Skin epidermis (tissue), 12 donors: ENCODE measurements around the gene TOM1L2.

ENCODE experiments used
- H3K27ac ChIP-seq, 21 experiments: fragments of 200-600 bp; sonication (generic) in 11 of 21; one replicate each; pipeline ENCODE4 v1.5.0; 2020; ENCODE audit warnings: mild to moderate bottlenecking in 3 of 21, inconsistent platforms in 2 of 21, moderate library complexity in 2 of 21
- H3K4me3 ChIP-seq, 7 experiments: fragments of 200-600 bp; sonication (generic) in 2 of 7; one replicate each; pipeline ENCODE4 v1.5.0; 2020; ENCODE audit warnings: inconsistent platforms in 2 of 7, mild to moderate bottlenecking in 2 of 7, moderate library complexity in 1 of 7

The TOM1L2 gene

DNA sequence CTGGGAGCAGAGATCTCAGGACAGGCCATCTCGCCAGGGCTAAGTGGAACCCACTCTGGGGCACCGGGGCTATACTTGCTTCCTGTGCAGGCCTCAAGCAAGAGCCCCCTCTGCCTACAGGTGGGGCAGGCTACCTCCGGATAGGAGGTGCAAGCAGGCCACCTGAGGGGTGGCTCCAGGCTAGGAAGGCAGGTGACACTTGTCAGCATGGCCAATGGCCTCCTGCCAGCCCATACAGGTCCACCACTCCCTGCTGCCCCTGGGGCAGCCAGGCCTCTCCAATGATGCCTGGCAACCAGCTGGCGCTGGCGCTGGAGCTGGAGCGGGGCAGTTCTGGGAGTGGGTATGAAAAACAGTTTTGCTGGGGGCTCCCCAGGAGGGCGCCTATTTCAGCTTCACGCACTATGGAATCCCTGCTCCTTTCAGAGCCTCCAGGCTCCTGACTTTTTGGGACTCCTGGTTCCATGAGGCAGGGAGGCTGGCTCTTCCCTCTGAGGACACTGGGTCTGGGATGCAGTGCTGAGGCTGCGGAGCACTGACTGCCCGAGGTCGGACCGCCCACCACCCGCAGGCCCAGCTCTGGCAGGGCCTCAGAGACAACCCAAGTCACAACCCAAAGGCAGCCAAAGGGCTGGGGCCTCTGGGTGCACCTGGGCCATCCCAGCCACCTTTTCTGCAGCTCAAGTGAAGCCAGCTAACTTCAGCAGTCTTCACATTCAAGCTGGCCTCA is 127.0 kb downstream of the TOM1L2 start:
- H3K27ac ChIP-seq = peak overlapping the region in 5 of 21 experiments; percentile 3 to 36 (median 14)
- no peak overlapping the region for H3K4me3 ChIP-seq

DNA sequence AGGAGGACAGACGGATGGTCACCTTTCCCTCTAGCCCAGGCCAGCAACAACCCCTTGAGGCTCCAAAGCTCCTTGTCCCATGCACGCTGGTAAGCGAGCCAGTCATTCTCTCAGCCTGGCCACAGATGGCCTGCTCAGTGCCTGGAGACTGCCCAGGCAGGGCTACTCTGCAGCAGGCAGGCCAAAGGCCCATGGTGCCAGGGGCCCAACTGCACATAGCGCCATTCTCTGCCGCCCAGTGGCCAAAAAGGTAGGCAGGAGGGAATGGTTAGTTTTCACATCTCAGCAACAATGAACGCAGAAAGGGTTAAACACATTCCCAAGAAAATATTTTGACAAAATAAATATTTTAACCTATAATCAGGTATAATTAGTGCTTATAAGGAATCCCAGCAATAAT is 127.7 kb downstream of the TOM1L2 start:
- Histone ChIP-seq H3K4me3 (no peak overlapping the region), H3K27ac (peak overlapping the region in 4 of 21 experiments; percentile 5 to 98 (median 62))

DNA sequence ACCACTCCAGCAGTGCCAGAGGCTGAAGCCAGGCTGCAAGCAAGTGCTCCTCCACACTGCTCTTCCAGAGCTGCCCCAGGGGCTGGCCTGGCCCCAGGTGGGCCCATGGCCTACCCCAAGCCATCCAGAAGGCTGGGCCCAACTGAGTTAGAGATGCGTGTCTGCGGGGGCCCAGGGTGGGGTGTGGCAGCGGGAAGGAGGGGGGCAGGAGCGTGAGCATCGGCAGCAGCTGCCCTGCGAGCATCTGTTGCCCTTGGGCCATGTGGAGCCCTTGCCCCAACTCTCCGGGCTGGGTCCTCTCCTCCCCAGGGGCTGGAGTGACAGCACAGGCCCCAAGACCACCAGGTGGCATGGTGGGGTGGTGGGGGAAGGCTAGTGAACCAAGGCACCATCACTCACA is 128.1 kb downstream of the TOM1L2 start:
- Histone ChIP-seq H3K4me3 (no peak overlapping the region), H3K27ac (peak overlapping the region in 7 of 21 experiments; percentile 4 to 99 (median 97))

DNA sequence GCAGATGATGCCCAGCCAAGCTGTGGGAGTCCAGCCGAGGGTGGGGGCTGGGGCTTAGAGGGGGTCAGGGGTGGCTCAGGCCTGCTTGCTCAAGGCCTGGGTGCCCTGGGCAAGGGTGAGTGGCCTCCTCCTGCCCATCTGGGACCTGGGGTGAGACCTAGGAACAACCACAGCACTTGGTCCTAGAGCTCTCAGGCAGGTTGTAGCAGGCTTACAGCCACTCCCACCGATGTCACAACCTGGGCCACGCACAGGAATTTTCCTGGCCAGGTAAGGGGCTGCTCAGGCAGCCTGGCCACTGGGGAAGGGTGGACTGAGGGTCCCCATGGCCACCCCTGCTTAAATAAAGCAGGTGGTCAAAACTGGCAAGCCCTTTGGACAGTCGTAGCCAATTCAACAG is 129.1 kb downstream of the TOM1L2 start:
- Histone ChIP-seq H3K4me3 (no peak overlapping the region), H3K27ac (peak overlapping the region in 18 of 21 experiments; percentile 6 to 99 (median 97))

DNA sequence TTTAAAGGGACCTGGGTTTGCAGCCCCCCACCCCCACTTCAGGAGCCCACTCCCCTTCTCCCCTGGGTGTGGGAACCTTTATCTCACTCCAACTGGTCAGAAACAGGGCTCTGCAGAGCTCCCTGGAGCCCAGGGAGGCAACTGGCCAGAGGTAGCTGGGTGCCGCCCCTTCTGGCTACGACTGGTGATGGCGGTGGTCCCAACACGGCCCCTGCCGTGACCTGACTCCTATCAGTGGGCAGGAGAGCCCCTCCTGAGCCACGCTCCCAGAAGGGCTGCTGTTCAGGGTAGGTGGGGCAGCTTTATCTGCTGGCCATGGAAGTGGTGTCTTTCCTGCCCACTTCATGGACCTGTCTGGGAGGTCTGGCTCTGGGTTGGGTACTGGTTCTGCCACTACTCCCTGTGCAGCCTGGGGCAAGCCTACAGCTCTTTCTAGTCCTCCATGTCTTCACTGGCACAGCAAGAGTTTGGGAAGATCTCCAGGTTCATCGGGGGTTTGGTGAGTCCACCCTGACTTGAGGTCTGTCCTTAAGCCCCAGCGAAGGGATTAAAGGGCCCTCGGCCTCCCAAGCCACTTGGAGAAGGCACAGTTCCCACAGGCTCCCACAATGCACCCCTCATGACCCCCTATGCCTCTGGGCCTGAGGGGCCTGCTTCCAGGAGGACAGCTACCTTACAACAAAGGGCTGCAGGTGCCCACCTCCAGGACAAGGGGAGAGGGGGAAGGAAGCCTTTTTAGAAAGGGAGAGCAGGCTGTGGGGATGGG is 129.9 kb downstream of the TOM1L2 start:
- no peak overlapping the region for H3K4me3 ChIP-seq
- peak overlapping the region in 19 of 21 experiments; percentile 39 to 99 (median 97) for H3K27ac ChIP-seq

DNA sequence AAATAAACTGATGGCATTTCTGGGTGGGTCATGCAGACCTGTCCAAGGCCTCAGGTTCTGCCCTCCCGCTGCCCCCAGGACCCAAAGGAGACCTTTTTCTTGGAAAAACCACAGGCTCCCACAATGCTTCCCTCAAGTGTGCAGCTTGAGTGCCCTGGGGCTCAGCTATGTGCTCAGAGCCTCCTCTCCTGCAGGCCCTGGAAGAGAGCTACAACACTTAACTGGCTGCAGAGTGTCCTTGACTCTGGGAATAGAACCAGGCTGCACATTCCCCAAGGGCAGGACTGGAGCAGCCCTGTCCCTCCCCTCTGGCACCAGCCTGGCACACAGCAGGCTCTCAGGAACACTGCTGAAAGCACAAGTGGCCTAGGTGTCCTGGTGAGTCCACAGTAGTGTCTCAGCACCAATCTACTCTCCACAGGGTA is 130.6 kb downstream of the TOM1L2 start:
- peak overlapping the region in 20 of 21 experiments; percentile 39 to 99 (median 97) for H3K27ac ChIP-seq
- no peak overlapping the region for H3K4me3 ChIP-seq

DNA sequence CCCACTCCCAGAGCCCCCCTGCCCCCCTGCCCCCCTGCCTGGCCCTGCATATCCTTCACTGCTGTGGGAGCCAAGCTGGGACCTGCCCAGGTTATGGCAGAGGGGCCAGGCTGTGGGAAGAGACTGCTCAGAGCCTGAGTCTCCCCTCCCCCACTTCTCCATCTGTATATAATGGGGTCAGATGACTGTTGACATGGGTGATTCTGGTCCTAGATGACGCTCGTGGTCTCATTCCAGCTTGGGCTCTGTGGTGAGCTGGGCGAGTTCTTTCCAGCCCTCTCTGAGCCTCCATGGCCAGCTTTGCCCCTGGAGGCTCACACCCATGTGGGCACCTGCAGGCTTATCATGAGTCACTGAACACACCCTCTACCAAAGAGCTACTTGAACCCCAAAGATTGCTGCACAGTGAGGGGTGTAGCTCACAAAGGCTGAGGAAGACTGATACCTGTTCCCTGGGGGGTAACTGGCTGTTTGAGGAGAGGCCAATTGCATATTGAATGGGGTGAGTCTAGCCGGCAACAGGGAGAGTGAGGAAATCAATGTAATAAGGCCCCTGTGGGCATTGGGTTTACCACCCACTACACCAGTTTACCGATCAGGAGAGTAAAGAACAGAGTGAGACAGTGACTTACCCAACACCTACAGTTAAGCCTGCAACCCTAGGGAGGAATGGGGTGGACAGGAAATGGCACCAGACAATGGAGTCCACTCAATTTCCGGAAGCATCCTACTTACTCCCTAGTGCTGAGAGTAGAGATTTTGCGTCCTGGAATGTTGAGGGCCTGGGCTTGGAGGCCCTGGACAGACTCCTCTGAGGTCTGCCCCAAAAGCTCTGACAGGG is 131.2 kb downstream of the TOM1L2 start:
- Histone ChIP-seq H3K4me3 (peak overlapping the region; percentile 31 to 53 (median 43)), H3K27ac (peak overlapping the region; percentile 60 to 99 (median 97))

DNA sequence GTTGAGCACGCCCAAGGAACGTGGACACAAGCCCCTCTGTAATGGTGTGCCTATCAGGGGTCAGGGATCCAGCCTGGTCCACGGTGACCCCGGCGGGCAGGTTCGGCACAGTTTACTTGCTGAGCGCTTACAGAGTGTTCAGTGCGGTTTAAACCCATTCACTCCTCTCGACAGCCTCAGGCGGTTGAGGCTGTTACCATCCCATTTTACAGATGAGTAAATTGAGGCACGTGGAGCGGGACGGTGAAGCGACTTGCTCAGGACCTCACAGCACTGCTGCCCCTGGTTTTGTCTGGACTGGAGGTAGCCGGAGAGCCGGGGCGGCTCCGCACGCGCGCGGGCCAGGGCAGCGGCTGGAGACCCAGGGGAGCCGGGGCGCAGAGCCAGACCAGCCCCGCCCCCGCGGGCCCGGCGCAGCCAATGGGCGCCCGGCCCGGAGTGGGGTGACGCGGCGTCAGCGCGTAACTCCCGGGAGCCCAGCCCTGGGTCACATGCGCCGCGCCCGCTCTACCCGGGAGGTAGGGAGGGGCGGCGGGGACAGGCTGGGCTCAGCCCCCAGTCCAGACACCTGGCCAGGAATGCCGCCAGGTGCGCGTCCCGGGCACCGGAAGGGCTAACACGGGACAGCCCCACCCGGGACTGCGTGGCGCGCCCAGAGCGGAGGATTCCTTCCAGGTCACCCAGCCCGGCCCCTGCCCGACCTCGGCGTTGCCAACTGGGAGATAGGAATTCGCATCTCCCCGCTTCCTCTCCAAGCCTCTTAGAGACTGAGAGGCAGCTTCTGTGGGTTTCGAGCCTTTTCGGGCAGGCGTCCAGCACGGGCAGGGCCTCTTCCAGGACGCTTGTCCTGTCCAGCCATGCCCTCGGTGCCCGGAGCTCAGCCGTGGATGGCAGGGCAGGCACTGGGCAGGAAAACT is 132.2 kb downstream of the TOM1L2 start:
- peak overlapping the region; percentile 60 to 99 (median 97) for H3K27ac ChIP-seq
- peak overlapping the region; percentile 31 to 53 (median 43) for H3K4me3 ChIP-seq

DNA sequence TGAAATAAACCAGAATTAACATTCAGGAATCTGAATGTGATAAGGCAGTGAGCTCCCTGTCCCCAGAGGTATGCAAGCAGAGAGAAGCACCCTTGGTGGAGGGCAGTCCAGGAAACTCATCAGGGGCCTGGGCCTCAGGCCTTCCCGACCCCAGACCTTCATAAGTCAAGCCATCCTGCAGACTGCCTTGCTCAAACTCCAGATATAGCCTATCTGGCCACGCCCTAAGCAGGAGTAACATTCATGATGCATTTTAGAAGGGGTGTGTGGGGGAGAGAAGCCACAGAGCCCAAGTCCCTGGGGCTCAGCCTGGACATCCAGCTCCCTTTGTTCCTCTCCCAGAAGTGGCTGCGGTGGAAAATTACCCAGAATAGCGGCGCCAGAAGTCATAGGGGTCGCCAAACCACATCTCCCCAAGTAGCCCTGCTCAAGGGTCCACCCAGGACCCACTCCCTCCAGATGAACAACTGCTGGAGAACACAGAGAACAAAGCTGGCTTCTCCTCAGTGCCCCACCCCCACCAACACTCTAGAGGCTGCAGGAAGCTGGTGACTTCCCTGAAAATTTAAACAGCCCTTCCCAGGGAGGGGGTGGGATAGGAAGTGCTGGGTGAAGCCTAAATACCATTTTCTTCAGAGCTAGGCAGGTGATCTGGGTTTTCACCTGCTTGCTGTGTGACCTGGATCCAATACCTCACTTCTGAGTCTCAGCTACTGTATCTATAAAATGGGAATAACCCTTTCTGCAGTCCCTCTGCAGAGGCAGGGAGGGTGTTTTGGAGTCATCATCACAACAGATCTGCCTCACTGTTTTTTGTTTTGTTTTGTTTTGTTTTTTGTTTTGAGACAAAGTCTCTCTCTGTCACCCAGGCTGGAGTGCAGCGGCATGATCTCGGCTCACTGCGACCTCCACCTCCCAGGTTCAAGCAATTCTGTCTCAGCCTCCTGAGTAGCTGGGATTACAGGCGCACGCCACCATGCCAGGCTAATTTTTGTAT is 133.9 kb downstream of the TOM1L2 start:
- H3K27ac ChIP-seq = peak overlapping the region in 20 of 21 experiments; percentile 22 to 99 (median 98)
- no peak overlapping the region for H3K4me3 ChIP-seq

DNA sequence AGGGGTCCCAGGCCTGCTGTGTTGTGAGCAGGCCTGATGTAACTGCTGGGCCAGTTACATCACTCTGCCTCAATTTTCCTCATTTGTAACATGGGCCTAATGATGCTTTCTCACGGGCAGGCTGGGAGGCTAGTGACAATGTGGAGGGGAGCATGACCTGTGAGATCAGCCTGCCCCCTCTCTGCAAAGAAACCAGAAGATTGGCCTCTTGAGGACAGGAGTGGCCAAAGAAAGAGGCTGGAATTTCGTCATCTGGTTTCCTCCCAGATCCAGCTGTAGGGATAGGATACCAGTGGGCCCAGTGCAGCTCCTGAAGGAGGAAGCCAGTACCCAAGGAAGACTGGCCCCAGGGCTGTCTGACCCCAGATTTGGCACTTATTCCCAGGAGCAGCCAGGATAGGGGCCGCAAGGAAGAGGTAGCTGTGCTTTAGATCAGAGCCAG is 134.8 kb downstream of the TOM1L2 start:
- H3K27ac ChIP-seq = peak overlapping the region; percentile 87 to 99 (median 98)
- H3K4me3 ChIP-seq = peak overlapping the region; percentile 74 to 98 (median 84)

DNA sequence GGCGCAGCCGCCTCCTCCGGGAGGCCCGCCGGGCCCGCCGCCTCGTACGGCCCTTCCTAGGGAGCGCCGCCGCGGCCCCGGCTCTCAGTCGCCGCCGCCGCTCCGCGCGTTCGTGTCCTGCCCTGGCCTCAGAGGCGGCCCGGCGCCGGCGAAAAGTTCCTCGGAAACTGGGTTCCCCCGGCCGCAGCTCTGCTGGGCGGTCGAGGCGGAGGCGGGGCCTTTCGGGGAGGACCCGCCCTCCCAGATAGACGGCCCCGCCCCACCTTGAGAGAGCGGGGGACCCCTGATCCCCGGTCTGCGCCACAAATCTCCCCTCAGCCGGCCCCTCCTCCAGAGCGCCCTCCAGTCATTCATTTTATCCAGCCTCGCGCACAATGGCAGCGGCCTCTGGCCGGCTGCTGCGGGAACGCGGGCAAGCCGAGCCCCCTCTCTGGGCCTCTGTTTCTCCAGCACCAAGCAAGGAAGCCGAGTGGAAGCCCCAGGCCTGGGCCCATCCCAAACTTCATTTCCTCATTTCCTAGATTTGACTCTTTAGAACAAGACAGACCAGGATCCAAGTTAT is 135.3 kb downstream of the TOM1L2 start, which contains the start of gene SREBF1:
Gene SREBF1, minus strand, starts transcription at position 169 of the 562 bp plus-strand sequence. CDS start 169 bp downstream, outside the sequence.
- H3K27ac ChIP-seq = peak within 1 kb of the TSS; percentile 87 to 99 (median 98)
- H3K4me3 ChIP-seq = peak within 1 kb of the TSS; percentile 74 to 98 (median 84)

DNA sequence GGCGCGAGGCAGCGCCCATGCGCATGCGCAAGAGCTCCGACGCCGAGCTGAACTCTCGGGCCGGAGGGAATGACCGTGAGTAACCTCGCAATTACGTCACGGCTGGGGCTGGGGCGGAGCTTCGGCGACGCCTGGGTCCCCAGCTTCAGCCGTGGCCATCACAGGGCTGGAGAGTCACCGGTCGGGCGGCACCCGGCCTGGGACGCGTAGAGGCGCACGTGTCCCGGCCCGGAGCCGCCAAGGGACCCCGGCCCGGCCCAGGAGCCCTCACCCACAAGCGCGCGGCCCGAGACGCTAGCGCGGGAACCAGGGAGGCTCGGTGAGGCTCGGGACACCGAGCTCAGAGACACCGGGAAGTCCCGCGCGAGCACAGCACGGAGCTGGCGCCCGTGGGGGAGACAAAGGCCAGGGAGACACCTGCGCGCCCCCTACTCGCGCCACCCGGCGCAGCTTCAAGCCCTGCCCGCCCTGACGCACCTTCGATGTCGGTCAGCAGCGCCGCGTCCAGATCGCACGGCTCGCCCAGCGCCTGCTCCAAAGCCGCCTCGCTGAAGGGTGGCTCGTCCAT is 135.9 kb downstream of the TOM1L2 start:
- H3K27ac ChIP-seq = peak overlapping the region; percentile 87 to 99 (median 98)
- peak overlapping the region; percentile 74 to 98 (median 84) for H3K4me3 ChIP-seq

DNA sequence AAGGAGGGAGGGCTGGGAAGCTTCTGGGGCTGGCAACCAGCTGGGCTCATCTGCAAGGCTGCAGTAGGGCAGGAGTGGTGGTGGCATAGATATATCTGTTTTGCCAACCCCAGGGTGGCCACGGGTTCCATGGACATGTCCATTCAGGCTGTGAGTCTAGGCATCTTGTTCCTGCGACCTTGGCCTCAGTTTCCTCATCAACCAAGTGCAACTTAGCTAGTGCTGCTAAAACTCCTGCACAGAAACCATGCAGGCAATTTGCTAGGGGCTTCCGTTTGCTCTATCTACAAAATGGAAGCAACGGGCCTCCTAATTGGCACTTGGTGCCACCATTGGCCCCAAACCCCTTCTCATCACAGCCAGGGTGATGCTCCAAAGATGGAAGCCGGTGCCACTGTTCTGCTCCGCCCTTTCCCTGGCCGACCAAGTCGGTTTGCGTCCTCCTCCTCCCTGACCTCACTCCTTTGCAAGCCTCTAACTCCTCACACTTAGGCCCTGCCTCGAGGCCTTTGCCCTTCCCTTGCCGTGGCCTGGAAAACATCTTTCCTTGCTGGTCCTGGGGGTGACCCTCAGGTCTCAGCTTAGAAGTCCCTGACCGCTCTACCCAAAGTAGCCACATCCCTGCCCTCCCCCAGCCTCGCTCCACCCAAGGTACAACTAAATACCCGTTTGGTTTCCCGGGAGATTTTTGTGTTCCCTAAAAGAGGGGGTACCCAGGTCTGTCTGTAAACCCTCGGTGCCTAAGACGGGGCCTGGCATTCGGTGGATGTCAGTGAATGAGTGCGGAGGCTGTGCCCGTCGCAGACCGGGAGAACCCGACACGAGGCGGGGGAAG is 136.6 kb downstream of the TOM1L2 start:
- Histone ChIP-seq H3K27ac (peak overlapping the region in 20 of 21 experiments; percentile 26 to 99 (median 98)), H3K4me3 (peak overlapping the region; percentile 74 to 98 (median 84))

DNA sequence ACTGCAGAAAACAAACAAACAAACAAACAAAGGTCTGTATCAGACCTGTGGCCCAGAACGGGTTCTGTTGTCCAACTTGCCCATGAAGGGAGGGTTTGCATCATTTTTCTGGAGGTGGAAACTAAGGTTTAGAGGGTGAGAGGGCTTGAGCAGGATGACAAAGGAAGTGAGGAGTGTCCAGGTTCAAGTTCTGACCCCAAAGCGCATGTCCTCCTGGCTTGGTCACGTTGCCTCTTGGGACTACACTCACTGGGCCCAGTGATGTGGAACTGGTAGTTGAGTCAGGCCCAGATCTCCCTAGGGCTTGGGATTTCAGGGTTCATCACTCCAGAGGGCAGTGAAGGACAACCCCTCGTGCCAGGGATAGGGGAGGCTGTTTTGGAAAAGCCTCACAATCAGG is 137.2 kb downstream of the TOM1L2 start:
- H3K27ac ChIP-seq = peak overlapping the region in 8 of 21 experiments; percentile 91 to 99 (median 98)
- H3K4me3 ChIP-seq = no peak overlapping the region

DNA sequence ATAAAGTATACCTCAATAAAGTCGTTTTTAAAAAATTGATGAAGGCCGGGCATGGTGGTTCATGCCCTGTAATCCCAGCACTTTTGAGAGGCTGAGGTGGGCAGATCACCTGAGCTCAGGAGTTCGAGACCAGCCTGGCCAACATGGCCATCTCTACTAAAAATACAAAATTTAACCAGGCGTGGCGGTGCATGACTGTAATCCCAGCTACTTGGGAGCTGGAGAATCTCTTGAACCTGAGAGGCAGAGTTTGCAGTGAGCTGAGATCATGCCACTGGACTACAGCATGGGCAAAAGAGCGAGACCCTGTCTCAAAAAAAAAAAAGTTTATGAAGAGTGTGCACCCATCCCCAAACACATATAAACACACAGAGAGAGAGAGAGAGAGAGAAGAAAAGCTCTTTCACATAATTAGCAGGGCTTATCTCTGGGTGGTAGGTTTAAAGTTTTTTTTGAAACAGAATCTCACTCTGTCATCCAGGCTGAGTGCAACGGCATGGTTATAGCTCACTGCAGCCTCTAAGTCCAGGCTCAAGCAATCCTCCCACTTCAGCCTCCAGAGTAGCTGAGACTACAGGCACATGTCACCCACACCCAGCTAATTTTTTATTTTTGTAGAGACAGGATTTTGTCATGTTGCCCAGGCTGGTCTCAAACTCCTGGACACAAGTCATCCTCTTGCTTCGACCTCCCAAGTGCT is 138.4 kb downstream of the TOM1L2 start:
- Histone ChIP-seq H3K4me3 (no peak overlapping the region), H3K27ac (peak overlapping the region in 5 of 21 experiments; percentile 5 to 30 (median 17))
